ENCODE results near the gene TOPAZ1. TPM values are rescaled to one million over a fixed set of nuclear protein-coding genes. Genes with fewer than 3 reads are reported as not detected.

TOPAZ1 gene
- polyA plus RNA-seq, 3 donors = not detected

- H3K9ac ChIP-seq (ENCODE audit: insufficient read depth, low read length, poor library complexity, severe bottlenecking) = no peak overlapping the region
- Mint-ChIP-seq H3K36me3 (peaks cover 38 to 40% of the 10 kb centered on the region in 2 donors), H3K4me1 (no peaks in the 10 kb centered on the region), H3K4me3 (no peak overlapping the region), H3K27me3 (ENCODE audit: low read depth in 3 of 3) (peaks cover 0 to 3% (median 0%) of the 10 kb centered on the region in 3 donors), H3K9me3 (peaks cover 0 to 3% (median 0%) of the 10 kb centered on the region in 7 donors), H3K27ac (no peak overlapping the region)
- no peaks in the 10 kb centered on the region for H3K27me3 ChIP-seq (ENCODE audit: control insufficient read depth in 2 of 2, insufficient read depth in 2 of 2, low read length in 2 of 2)
- no peak overlapping the region for H2AFZ ChIP-seq (ENCODE audit: insufficient read depth, low read depth, low read length, poor library complexity, severe bottlenecking)
- no peaks in the 10 kb centered on the region for H3K9me3 ChIP-seq (replicated peaks in 1 of 2; ENCODE audit: control insufficient read depth in 1 of 2, insufficient read depth in 1 of 2, low read length in 2 of 2)
- no peak overlapping the region for H3K27ac ChIP-seq (ENCODE audit: low read depth in 1 of 2, low read length in 2 of 2)
- no peak overlapping the region for H3K4me3 ChIP-seq (replicated peaks in 1 of 3; ENCODE audit: low read depth in 2 of 3, low read length in 3 of 3)
- H3K79me2 ChIP-seq (ENCODE audit: insufficient read depth, low read length) = no peaks in the 10 kb centered on the region
- intact Hi-C loops (cut with micrococcal nuclease) = no loop called here
- H3K36me3 ChIP-seq (replicated peaks in 1 of 2; ENCODE audit: control insufficient read depth in 1 of 2, insufficient read depth in 2 of 2, low read length in 2 of 2) = peaks cover 29 to 63% of the 10 kb centered on the region in 2 donors
- TF ChIP-seq, protein P1, sequence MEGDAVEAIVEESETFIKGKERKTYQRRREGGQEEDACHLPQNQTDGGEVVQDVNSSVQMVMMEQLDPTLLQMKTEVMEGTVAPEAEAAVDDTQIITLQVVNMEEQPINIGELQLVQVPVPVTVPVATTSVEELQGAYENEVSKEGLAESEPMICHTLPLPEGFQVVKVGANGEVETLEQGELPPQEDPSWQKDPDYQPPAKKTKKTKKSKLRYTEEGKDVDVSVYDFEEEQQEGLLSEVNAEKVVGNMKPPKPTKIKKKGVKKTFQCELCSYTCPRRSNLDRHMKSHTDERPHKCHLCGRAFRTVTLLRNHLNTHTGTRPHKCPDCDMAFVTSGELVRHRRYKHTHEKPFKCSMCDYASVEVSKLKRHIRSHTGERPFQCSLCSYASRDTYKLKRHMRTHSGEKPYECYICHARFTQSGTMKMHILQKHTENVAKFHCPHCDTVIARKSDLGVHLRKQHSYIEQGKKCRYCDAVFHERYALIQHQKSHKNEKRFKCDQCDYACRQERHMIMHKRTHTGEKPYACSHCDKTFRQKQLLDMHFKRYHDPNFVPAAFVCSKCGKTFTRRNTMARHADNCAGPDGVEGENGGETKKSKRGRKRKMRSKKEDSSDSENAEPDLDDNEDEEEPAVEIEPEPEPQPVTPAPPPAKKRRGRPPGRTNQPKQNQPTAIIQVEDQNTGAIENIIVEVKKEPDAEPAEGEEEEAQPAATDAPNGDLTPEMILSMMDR (IDR thresholded peaks at IDR 0.05) = no peak
- no peak for DNase-seq
- no peak overlapping the region for H3K4me2 ChIP-seq (replicated peaks; ENCODE audit: extremely low read depth, low read length, poor library complexity, severe bottlenecking)
- H3K4me1 ChIP-seq (ENCODE audit: control insufficient read depth in 1 of 2, insufficient read depth in 2 of 2, low read length in 2 of 2) = no peaks in the 10 kb centered on the region
- WGBS (ENCODE audit: insufficient coverage) = no CpG with 5 or more reads among the region's 2 CpGs
- H4K20me1 ChIP-seq (ENCODE audit: insufficient read depth, low read length) = no peaks in the 10 kb centered on the region
These were observed 121.9 kb downstream of the TOPAZ1 start for GRCh38 chr3:44363591-44363990.

DNA sequence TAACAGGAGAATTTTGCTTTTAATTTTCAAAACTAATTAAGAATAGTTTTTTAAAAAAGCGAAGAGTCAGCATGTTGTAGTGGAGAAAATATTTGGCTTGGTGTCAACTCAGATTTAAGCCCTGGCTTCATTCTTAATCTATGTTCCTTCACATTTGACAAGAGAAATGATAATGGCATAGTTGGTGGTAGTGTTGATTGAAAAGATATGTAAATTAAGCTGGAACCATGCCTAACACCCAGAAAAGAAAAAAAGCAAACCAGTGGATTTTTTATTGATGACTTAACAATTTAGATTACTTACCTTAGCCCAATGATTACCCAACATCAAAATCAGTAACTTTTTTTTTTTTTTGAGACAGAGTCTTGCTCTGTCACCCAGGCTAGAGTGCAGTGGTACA is 124.3 kb downstream of the TOPAZ1 start:
- Histone ChIP-seq H3K4me2 (replicated peaks; ENCODE audit: extremely low read depth, low read length, poor library complexity, severe bottlenecking) (no peak overlapping the region), H3K79me2 (ENCODE audit: insufficient read depth, low read length) (no peaks in the 10 kb centered on the region), H3K9ac (ENCODE audit: insufficient read depth, low read length, poor library complexity, severe bottlenecking) (no peak overlapping the region), H3K4me3 (replicated peaks in 1 of 3; ENCODE audit: low read depth in 2 of 3, low read length in 3 of 3) (no peak overlapping the region), H3K4me1 (ENCODE audit: control insufficient read depth in 1 of 2, insufficient read depth in 2 of 2, low read length in 2 of 2) (no peaks in the 10 kb centered on the region), H2AFZ (ENCODE audit: insufficient read depth, low read depth, low read length, poor library complexity, severe bottlenecking) (no peak overlapping the region), H3K27me3 (ENCODE audit: control insufficient read depth in 2 of 2, insufficient read depth in 2 of 2, low read length in 2 of 2) (no peaks in the 10 kb centered on the region), H4K20me1 (ENCODE audit: insufficient read depth, low read length) (no peaks in the 10 kb centered on the region), H3K36me3 (replicated peaks in 1 of 2; ENCODE audit: control insufficient read depth in 1 of 2, insufficient read depth in 2 of 2, low read length in 2 of 2) (peaks cover 17 to 65% of the 10 kb centered on the region in 2 donors), H3K9me3 (replicated peaks in 1 of 2; ENCODE audit: control insufficient read depth in 1 of 2, insufficient read depth in 1 of 2, low read length in 2 of 2) (no peaks in the 10 kb centered on the region), H3K27ac (ENCODE audit: low read depth in 1 of 2, low read length in 2 of 2) (no peak overlapping the region)
- TF ChIP-seq, protein P1 (IDR thresholded peaks at IDR 0.05) = no peak
- Mint-ChIP-seq H3K27me3 (ENCODE audit: low read depth in 3 of 3) (peaks cover 0 to 3% (median 0%) of the 10 kb centered on the region in 3 donors), H3K4me1 (no peaks in the 10 kb centered on the region), H3K36me3 (peaks cover 34 to 45% of the 10 kb centered on the region in 2 donors), H3K9me3 (peaks cover 0 to 3% (median 0%) of the 10 kb centered on the region in 7 donors), H3K4me3 (no peak overlapping the region), H3K27ac (no peak overlapping the region)
- intact Hi-C loops (cut with micrococcal nuclease) = no loop called here
- no CpG with 5 or more reads among the region's 1 CpG for WGBS (ENCODE audit: insufficient coverage)
- no peak for DNase-seq
